ENCODE results near the gene IFNL4.

IFNL4 gene

GRCh38 chr19:39253374-39254149, 4.9 kb upstream of the IFNL4 start:
- H3K36me3 ChIP-seq (ENCODE audit: control insufficient read depth, insufficient read depth, low read length): no peaks in the 10 kb centered on the region
- H3K27me3 ChIP-seq (replicated peaks; ENCODE audit: control insufficient read depth, insufficient read depth, low read length): no peaks in the 10 kb centered on the region; the same call in 1 of the 2 replicates
- DNase-seq (ENCODE audit: extremely low read depth, insufficient read length): no peak
- no peak overlapping the region for H3K4me3 ChIP-seq (replicated peaks; ENCODE audit: low read depth, low read length)
- TF ChIP-seq CTCF (IDR thresholded peaks at IDR 0.05; ENCODE audit: insufficient read depth, low read length, poor library complexity, severe bottlenecking): no peak

GRCh38 chr19:39252458-39252857, 3.8 kb upstream of the IFNL4 start:
- Histone ChIP-seq H3K36me3 (ENCODE audit: control insufficient read depth, insufficient read depth, low read length) (no peaks in the 10 kb centered on the region), H3K27me3 (replicated peaks; ENCODE audit: control insufficient read depth, insufficient read depth, low read length) (no peaks in the 10 kb centered on the region; the same call in 1 of the 2 replicates), H3K4me3 (replicated peaks; ENCODE audit: low read depth, low read length) (no peak overlapping the region)
- no peak for DNase-seq (ENCODE audit: extremely low read depth, insufficient read length)
- TF ChIP-seq CTCF (IDR thresholded peaks at IDR 0.05; ENCODE audit: insufficient read depth, low read length, poor library complexity, severe bottlenecking): no peak

GRCh38 chr19:39251846-39252245, 3.2 kb upstream of the IFNL4 start:
- no peaks in the 10 kb centered on the region for H3K36me3 ChIP-seq (ENCODE audit: control insufficient read depth, insufficient read depth, low read length)
- H3K27me3 ChIP-seq (replicated peaks; ENCODE audit: control insufficient read depth, insufficient read depth, low read length): no peaks in the 10 kb centered on the region; the same call in 1 of the 2 replicates
- no peak overlapping the region for H3K4me3 ChIP-seq (replicated peaks; ENCODE audit: low read depth, low read length)
- no peak for DNase-seq (ENCODE audit: extremely low read depth, insufficient read length)
- TF ChIP-seq CTCF (IDR thresholded peaks at IDR 0.05; ENCODE audit: insufficient read depth, low read length, poor library complexity, severe bottlenecking): no peak

GRCh38 chr19:39251081-39251480, 2.4 kb upstream of the IFNL4 start:
- TF ChIP-seq CTCF (IDR thresholded peaks at IDR 0.05; ENCODE audit: insufficient read depth, low read length, poor library complexity, severe bottlenecking): no peak
- Histone ChIP-seq H3K27me3 (replicated peaks; ENCODE audit: control insufficient read depth, insufficient read depth, low read length) (no peaks in the 10 kb centered on the region; the same call in 1 of the 2 replicates), H3K36me3 (ENCODE audit: control insufficient read depth, insufficient read depth, low read length) (no peaks in the 10 kb centered on the region), H3K4me3 (replicated peaks; ENCODE audit: low read depth, low read length) (no peak overlapping the region)
- no peak for DNase-seq (ENCODE audit: extremely low read depth, insufficient read length)

- TF ChIP-seq CTCF (IDR thresholded peaks at IDR 0.05; ENCODE audit: insufficient read depth, low read length, poor library complexity, severe bottlenecking): no peak
- DNase-seq (ENCODE audit: extremely low read depth, insufficient read length): no peak
- Histone ChIP-seq H3K4me3 (replicated peaks; ENCODE audit: low read depth, low read length) (no peak overlapping the region), H3K36me3 (ENCODE audit: control insufficient read depth, insufficient read depth, low read length) (no peaks in the 10 kb centered on the region), H3K27me3 (replicated peaks; ENCODE audit: control insufficient read depth, insufficient read depth, low read length) (no peaks in the 10 kb centered on the region; the same call in 1 of the 2 replicates)
Observed at GRCh38 chr19:39247701-39248664, 673 bp downstream of the IFNL4 start.

Data from GM06990 (cell line).